Astrocyte (in vitro differentiated cells and primary cell): ENCODE results near the gene POLA1. TPM values are rescaled to one million over a fixed set of nuclear protein-coding genes. Genes with fewer than 3 reads are reported as not detected.

Experiments used
- DNase-seq: peaks from one replicate; pipeline ENCODE4 v3.0.0-alpha.2; 2010; ENCODE audit warnings: low read depth
- FAIRE-seq: peaks from 2 replicates; lab custom pipeline; 2011; peaks lifted over from hg19 to GRCh38; lab: Jason Lieb, UNC
- H2AFZ ChIP-seq: 2 replicates; pipeline ENCODE4 v1.6.0; 2012; ENCODE audit warnings: low read depth, low read length, inconsistent platforms
- H3K27ac ChIP-seq: 2 replicates; pipeline ENCODE4 v1.5.1; 2011; ENCODE audit warnings: low read depth, low read length, inconsistent platforms
- H3K27me3 ChIP-seq: 2 replicates; pipeline ENCODE4 v1.6.0; 2011; ENCODE audit warnings: low read length, inconsistent platforms; ENCODE audit not compliant: insufficient read depth
- H3K36me3 ChIP-seq: 2 replicates; pipeline ENCODE4 v1.5.1; 2011; ENCODE audit warnings: low read length, inconsistent platforms; ENCODE audit not compliant: insufficient read depth
- H3K4me1 ChIP-seq: 2 replicates; pipeline ENCODE4 v1.5.1; 2011; ENCODE audit warnings: low read length, inconsistent platforms; ENCODE audit not compliant: insufficient read depth
- H3K4me2 ChIP-seq: 2 replicates; pipeline ENCODE4 v1.6.0; 2012; ENCODE audit warnings: low read length, inconsistent platforms
- H3K4me3 ChIP-seq: 2 replicates; pipeline ENCODE4 v1.5.1; 2011; ENCODE audit warnings: low read depth, mild to moderate bottlenecking, low read length, inconsistent platforms; ENCODE audit not compliant: insufficient read depth
- H3K79me2 ChIP-seq: 2 replicates; pipeline ENCODE4 v1.6.0; 2012; ENCODE audit warnings: mild to moderate bottlenecking, low read length, inconsistent platforms; ENCODE audit not compliant: insufficient read depth
- H3K9ac ChIP-seq: 2 replicates; pipeline ENCODE4 v1.6.0; 2012; ENCODE audit warnings: mild to moderate bottlenecking, low read length, inconsistent platforms
- H3K9me3 ChIP-seq: 2 replicates; pipeline ENCODE4 v1.5.1; 2012; ENCODE audit warnings: low read depth, mild to moderate bottlenecking, low read length, inconsistent platforms; ENCODE audit not compliant: insufficient read depth
- H4K20me1 ChIP-seq: 2 replicates; pipeline ENCODE4 v1.6.0; 2012; ENCODE audit warnings: low read length, inconsistent platforms; ENCODE audit not compliant: insufficient read depth
- H3K27ac Mint-ChIP-seq: one replicate; pipeline ENCODE4 v1.8.0; 2021; ENCODE audit warnings: mild to moderate bottlenecking, mixed read lengths; ENCODE audit not compliant: unreplicated experiment
- H3K27me3 Mint-ChIP-seq: one replicate; pipeline ENCODE4 v1.8.0; 2021; ENCODE audit warnings: low read depth, mixed read lengths; ENCODE audit not compliant: unreplicated experiment
- H3K36me3 Mint-ChIP-seq: one replicate; pipeline ENCODE4 v1.8.0; 2021; ENCODE audit warnings: low read depth, mixed read lengths; ENCODE audit not compliant: unreplicated experiment
- H3K4me1 Mint-ChIP-seq: one replicate; pipeline ENCODE4 v1.8.0; 2021; ENCODE audit warnings: low read depth, mixed read lengths; ENCODE audit not compliant: unreplicated experiment
- H3K4me3 Mint-ChIP-seq: one replicate; pipeline ENCODE4 v1.8.0; 2021; ENCODE audit warnings: mild to moderate bottlenecking, moderate library complexity, mixed read lengths; ENCODE audit not compliant: unreplicated experiment
- H3K9me3 Mint-ChIP-seq: one replicate; pipeline ENCODE4 v1.8.0; 2021; ENCODE audit warnings: mild to moderate bottlenecking, mixed read lengths; ENCODE audit not compliant: unreplicated experiment
- EZH2 ChIP-seq: IDR thresholded peaks from 2 replicates; pipeline ENCODE4 v1.6.1; 2012; ENCODE audit warnings: mild to moderate bottlenecking, low read length, inconsistent platforms; ENCODE audit not compliant: insufficient read depth
- total RNA-seq: library from RNA; stranded (reverse); gene quantifications from 2 replicates; pipeline ENCODE4 v1.2.1, GENCODE V29; 2021
- TF ChIP-seq, protein P1 (sequence below): IDR thresholded peaks from 2 replicates; pipeline ENCODE4 v1.5.1; 2011; ENCODE audit warnings: low read depth, mild to moderate bottlenecking, inconsistent platforms, low read length, moderate library complexity; ENCODE audit not compliant: insufficient read depth

POLA1 gene
- total RNA-seq, 1 donor from 2014 or later: 4.9 TPM

- no peak overlapping the region for H3K27ac Mint-ChIP-seq
- H3K9me3 ChIP-seq: no peaks in the 10 kb centered on the region
- no peaks in the 10 kb centered on the region for H3K4me1 Mint-ChIP-seq
- no peak overlapping the region for H3K27ac ChIP-seq
- no peak overlapping the region for H3K9ac ChIP-seq
- TF ChIP-seq, protein P1, sequence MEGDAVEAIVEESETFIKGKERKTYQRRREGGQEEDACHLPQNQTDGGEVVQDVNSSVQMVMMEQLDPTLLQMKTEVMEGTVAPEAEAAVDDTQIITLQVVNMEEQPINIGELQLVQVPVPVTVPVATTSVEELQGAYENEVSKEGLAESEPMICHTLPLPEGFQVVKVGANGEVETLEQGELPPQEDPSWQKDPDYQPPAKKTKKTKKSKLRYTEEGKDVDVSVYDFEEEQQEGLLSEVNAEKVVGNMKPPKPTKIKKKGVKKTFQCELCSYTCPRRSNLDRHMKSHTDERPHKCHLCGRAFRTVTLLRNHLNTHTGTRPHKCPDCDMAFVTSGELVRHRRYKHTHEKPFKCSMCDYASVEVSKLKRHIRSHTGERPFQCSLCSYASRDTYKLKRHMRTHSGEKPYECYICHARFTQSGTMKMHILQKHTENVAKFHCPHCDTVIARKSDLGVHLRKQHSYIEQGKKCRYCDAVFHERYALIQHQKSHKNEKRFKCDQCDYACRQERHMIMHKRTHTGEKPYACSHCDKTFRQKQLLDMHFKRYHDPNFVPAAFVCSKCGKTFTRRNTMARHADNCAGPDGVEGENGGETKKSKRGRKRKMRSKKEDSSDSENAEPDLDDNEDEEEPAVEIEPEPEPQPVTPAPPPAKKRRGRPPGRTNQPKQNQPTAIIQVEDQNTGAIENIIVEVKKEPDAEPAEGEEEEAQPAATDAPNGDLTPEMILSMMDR: no peak
- TF ChIP-seq EZH2: no peak
- H3K36me3 Mint-ChIP-seq: no peaks in the 10 kb centered on the region
- FAIRE-seq (no peak), DNase-seq (no peak)
- no peak overlapping the region for H3K4me3 Mint-ChIP-seq
- H3K27me3 Mint-ChIP-seq: no peaks in the 10 kb centered on the region
- H3K4me1 ChIP-seq: no peaks in the 10 kb centered on the region
- no peaks in the 10 kb centered on the region for H3K9me3 Mint-ChIP-seq
- no peaks in the 10 kb centered on the region for H3K27me3 ChIP-seq
- no peak overlapping the region for H2AFZ ChIP-seq
- no peak overlapping the region for H3K4me3 ChIP-seq
- no peaks in the 10 kb centered on the region for H3K36me3 ChIP-seq
- H3K79me2 ChIP-seq: no peaks in the 10 kb centered on the region
- no peaks in the 10 kb centered on the region for H4K20me1 ChIP-seq
- H3K4me2 ChIP-seq: no peak overlapping the region
Observed at GRCh38 chrX:24886916-24887315, 193.2 kb downstream of the POLA1 start.

- H3K9me3 Mint-ChIP-seq: no peaks in the 10 kb centered on the region
- H3K4me3 Mint-ChIP-seq: no peak overlapping the region
- Histone ChIP-seq H2AFZ (no peak overlapping the region), H3K4me1 (no peaks in the 10 kb centered on the region), H3K4me2 (no peak overlapping the region), H3K4me3 (no peak overlapping the region), H3K27ac (no peak overlapping the region), H3K9ac (no peak overlapping the region), H3K27me3 (no peaks in the 10 kb centered on the region), H3K36me3 (no peaks in the 10 kb centered on the region), H3K9me3 (no peaks in the 10 kb centered on the region), H3K79me2 (no peaks in the 10 kb centered on the region), H4K20me1 (no peaks in the 10 kb centered on the region)
- DNase-seq (no peak), FAIRE-seq (no peak)
- no peaks in the 10 kb centered on the region for H3K4me1 Mint-ChIP-seq
- no peaks in the 10 kb centered on the region for H3K27me3 Mint-ChIP-seq
- H3K36me3 Mint-ChIP-seq: no peaks in the 10 kb centered on the region
- no peak overlapping the region for H3K27ac Mint-ChIP-seq
- TF ChIP-seq EZH2: no peak
- TF ChIP-seq, protein P1: no peak
Observed at GRCh38 chrX:24890677-24891076, 197.0 kb downstream of the POLA1 start.

GRCh38 chrX:24899391-24899790 lies 205.7 kb downstream of the POLA1 start:
- no peak for TF ChIP-seq EZH2
- TF ChIP-seq, protein P1: no peak
- Histone ChIP-seq H3K9ac (no peak overlapping the region), H3K9me3 (no peaks in the 10 kb centered on the region), H2AFZ (no peak overlapping the region), H3K36me3 (no peaks in the 10 kb centered on the region), H4K20me1 (no peaks in the 10 kb centered on the region), H3K4me1 (peaks cover 3% of the 10 kb centered on the region), H3K4me3 (no peak overlapping the region), H3K4me2 (no peak overlapping the region), H3K27ac (no peak overlapping the region), H3K79me2 (no peaks in the 10 kb centered on the region), H3K27me3 (no peaks in the 10 kb centered on the region)
- Mint-ChIP-seq H3K9me3 (no peaks in the 10 kb centered on the region), H3K36me3 (no peaks in the 10 kb centered on the region), H3K27me3 (no peaks in the 10 kb centered on the region), H3K4me1 (no peaks in the 10 kb centered on the region), H3K27ac (no peak overlapping the region), H3K4me3 (no peak overlapping the region)
- peak; percentile 56 for FAIRE-seq
- no peak for DNase-seq
